H9 (cell line): Measurements from ENCODE around the gene IFT122. TPM values are rescaled to one million over a fixed set of nuclear protein-coding genes. Genes with fewer than 3 reads are reported as not detected.
A peak's percentile ranks its signal among the peaks of the same experiment; 100 is the strongest.

Experiments used
- DNase-seq: peaks from one replicate; pipeline ENCODE4 v3.0.0-alpha.2; 2017
- H2AFZ ChIP-seq: one replicate; pipeline ENCODE4 v1.6.1; 2013; ENCODE audit warnings: mild to moderate bottlenecking, low read length, control low read depth, moderate library complexity
- H2AK5ac ChIP-seq: 2 replicates; pipeline ENCODE4 v1.6.1; 2013; ENCODE audit warnings: low read length, control low read depth, mixed read lengths; ENCODE audit not compliant: insufficient read length
- H2BK120ac ChIP-seq: one replicate; pipeline ENCODE4 v1.6.1; 2013; ENCODE audit warnings: low read depth, mild to moderate bottlenecking, low read length, control low read depth, inconsistent platforms; ENCODE audit not compliant: poor library complexity, severe bottlenecking
- H2BK12ac ChIP-seq: 2 replicates; pipeline ENCODE4 v1.6.1; 2013; ENCODE audit warnings: low read length, control low read depth, mixed read lengths, low read depth; ENCODE audit not compliant: insufficient read length
- H2BK15ac ChIP-seq: 2 replicates; pipeline ENCODE4 v1.6.1; 2013; ENCODE audit warnings: low read depth, low read length, control low read depth
- H2BK20ac ChIP-seq: one replicate; pipeline ENCODE4 v1.6.1; 2013; ENCODE audit warnings: low read depth, mild to moderate bottlenecking, low read length, control low read depth, inconsistent platforms; ENCODE audit not compliant: poor library complexity, severe bottlenecking
- H2BK5ac ChIP-seq: 2 replicates; pipeline ENCODE4 v1.6.1; 2013; ENCODE audit warnings: low read length, control low read depth, mixed read lengths; ENCODE audit not compliant: insufficient read length
- H3K14ac ChIP-seq: 2 replicates; pipeline ENCODE4 v1.6.1; 2013; ENCODE audit warnings: low read length, control low read depth; ENCODE audit not compliant: insufficient read depth
- H3K18ac ChIP-seq: 2 replicates; pipeline ENCODE4 v1.6.1; 2013; ENCODE audit warnings: low read depth, mild to moderate bottlenecking, mixed read lengths, low read length, control low read depth; ENCODE audit not compliant: insufficient read length
- H3K23ac ChIP-seq: 2 replicates; pipeline ENCODE4 v1.6.1; 2013; ENCODE audit warnings: low read length, control low read depth, mixed read lengths, low read depth; ENCODE audit not compliant: insufficient read length
- H3K23me2 ChIP-seq: 2 replicates; pipeline ENCODE4 v1.6.1; 2013; ENCODE audit warnings: low read depth, mild to moderate bottlenecking, mixed read lengths, low read length, control low read depth; ENCODE audit not compliant: insufficient read length, poor library complexity, severe bottlenecking
- H3K27ac ChIP-seq: 2 replicates; pipeline ENCODE4 v1.5.1; 2013; ENCODE audit warnings: low read length, control low read depth, mixed read lengths, low read depth; ENCODE audit not compliant: insufficient read length
- H3K27me3 ChIP-seq: 2 replicates; pipeline ENCODE4 v1.6.1; 2013; ENCODE audit warnings: low read length, control low read depth, inconsistent platforms; ENCODE audit not compliant: insufficient read depth
- H3K4ac ChIP-seq: 2 replicates; pipeline ENCODE4 v1.6.1; 2013; ENCODE audit warnings: low read depth, mild to moderate bottlenecking, control low read depth, inconsistent platforms, low read length, moderate library complexity
- H3K4me1 ChIP-seq: 2 replicates; pipeline ENCODE4 v1.6.1; 2013; ENCODE audit warnings: low read length, control low read depth, inconsistent platforms; ENCODE audit not compliant: insufficient read depth
- H3K4me2 ChIP-seq: 2 replicates; pipeline ENCODE4 v1.6.1; 2013; ENCODE audit warnings: low read length, control low read depth, mixed read lengths; ENCODE audit not compliant: insufficient read length, insufficient read depth
- H3K56ac ChIP-seq: 2 replicates; pipeline ENCODE4 v1.6.1; 2013; ENCODE audit warnings: low read depth, mild to moderate bottlenecking, mixed read lengths, low read length, control low read depth; ENCODE audit not compliant: insufficient read length
- H3K79me1 ChIP-seq: 2 replicates; pipeline ENCODE4 v1.6.1; 2013; ENCODE audit warnings: low read depth, mild to moderate bottlenecking, moderate library complexity, low read length, control low read depth, inconsistent platforms; ENCODE audit not compliant: insufficient read depth, poor library complexity, severe bottlenecking
- H3K79me2 ChIP-seq: 2 replicates; pipeline ENCODE4 v1.6.1; 2013; ENCODE audit warnings: low read length, control low read depth, inconsistent platforms; ENCODE audit not compliant: insufficient read depth
- H3K9ac ChIP-seq: 2 replicates; pipeline ENCODE4 v1.6.1; 2013; ENCODE audit warnings: low read length, control low read depth, mixed read lengths; ENCODE audit not compliant: insufficient read length; ENCODE audit errors: extremely low read depth
- H3K9me3 ChIP-seq: one replicate; pipeline ENCODE4 v1.6.1; 2013; ENCODE audit warnings: low read depth, low read length, inconsistent platforms; ENCODE audit not compliant: control insufficient read depth
- H3T11ph ChIP-seq: one replicate; pipeline ENCODE4 v1.6.1; 2013; ENCODE audit warnings: mild to moderate bottlenecking, low read length, control low read depth, inconsistent platforms
- H4K20me1 ChIP-seq: one replicate; pipeline ENCODE4 v1.6.1; 2013; ENCODE audit not compliant: control insufficient read depth, insufficient read length, insufficient read depth
- H4K5ac ChIP-seq: 2 replicates; pipeline ENCODE4 v1.6.1; 2013; ENCODE audit warnings: low read depth, mild to moderate bottlenecking, mixed read lengths, low read length, control low read depth; ENCODE audit not compliant: insufficient read length
- H4K8ac ChIP-seq: replicated peaks from 2 replicates; pipeline ENCODE4 v1.6.1; 2013; ENCODE audit warnings: low read length, control low read depth, mixed read lengths, low read depth; ENCODE audit not compliant: insufficient read length
- H4K91ac ChIP-seq: 2 replicates; pipeline ENCODE4 v1.6.1; 2013; ENCODE audit warnings: low read depth, mild to moderate bottlenecking, moderate library complexity, mixed read lengths, low read length, control low read depth; ENCODE audit not compliant: insufficient read length
- H3K27ac Mint-ChIP-seq, 3 experiments: 2 replicates in 2 of 3; 3 replicates in 1 of 3; pipeline ENCODE4 v1.8.0; 2020 to 2021; ENCODE audit warnings: mixed read lengths in 3 of 3, mild to moderate bottlenecking in 1 of 3, moderate library complexity in 1 of 3
- H3K27me3 Mint-ChIP-seq: 2 replicates; pipeline ENCODE4 v1.8.0; 2021; ENCODE audit warnings: low read depth, mild to moderate bottlenecking, moderate library complexity, mixed read lengths
- H3K36me3 Mint-ChIP-seq, 3 experiments: 2 replicates in 2 of 3; 3 replicates in 1 of 3; pipeline ENCODE4 v1.8.0; 2020 to 2021; ENCODE audit warnings: low read depth in 3 of 3, mixed read lengths in 3 of 3; ENCODE audit not compliant: insufficient read depth in 1 of 3
- H3K4me1 Mint-ChIP-seq, 2 experiments: 2 replicates each; pipeline ENCODE4 v1.8.0; 2020; ENCODE audit warnings: mixed read lengths in 2 of 2
- H3K4me3 Mint-ChIP-seq, 2 experiments: 2 replicates in 1 of 2; 3 replicates in 1 of 2; pipeline ENCODE4 v1.8.0; 2020 to 2021; ENCODE audit warnings: mild to moderate bottlenecking in 2 of 2, mixed read lengths in 2 of 2, moderate library complexity in 1 of 2
- H3K9me3 Mint-ChIP-seq, 2 experiments: 2 replicates in 1 of 2; 3 replicates in 1 of 2; pipeline ENCODE4 v1.8.0; 2020; ENCODE audit warnings: mild to moderate bottlenecking in 2 of 2, mixed read lengths in 2 of 2, moderate library complexity in 1 of 2
- WGBS: extraction: QIAGEN DNeasy Blood & Tissue Kit; methylation state at CpG from one replicate; pipeline ENCODE4 v1.1.7; 2013; ENCODE audit warnings: missing lambda C conversion rate, low lambda C conversion rate, mixed read lengths; ENCODE audit not compliant: insufficient read length; ENCODE audit errors: extremely low coverage; 5-methylcytosine and 5-hydroxymethylcytosine counted together
- total RNA-seq: library from RNA; stranded (reverse); gene quantifications from 2 replicates; pipeline ENCODE4 v1.2.1, GENCODE V29; 2021
- TF ChIP-seq, protein P1 (sequence below): fragments of 200-600 bp; sonication (generic); conservative IDR thresholded peaks from 3 replicates; pipeline ENCODE4 v1.8.0; 2021; ENCODE audit warnings: antibody characterized with exemption, mild to moderate bottlenecking

IFT122 gene
- total RNA-seq, 1 experiment from 2014 or later, result 19.3 TPM

DNA sequence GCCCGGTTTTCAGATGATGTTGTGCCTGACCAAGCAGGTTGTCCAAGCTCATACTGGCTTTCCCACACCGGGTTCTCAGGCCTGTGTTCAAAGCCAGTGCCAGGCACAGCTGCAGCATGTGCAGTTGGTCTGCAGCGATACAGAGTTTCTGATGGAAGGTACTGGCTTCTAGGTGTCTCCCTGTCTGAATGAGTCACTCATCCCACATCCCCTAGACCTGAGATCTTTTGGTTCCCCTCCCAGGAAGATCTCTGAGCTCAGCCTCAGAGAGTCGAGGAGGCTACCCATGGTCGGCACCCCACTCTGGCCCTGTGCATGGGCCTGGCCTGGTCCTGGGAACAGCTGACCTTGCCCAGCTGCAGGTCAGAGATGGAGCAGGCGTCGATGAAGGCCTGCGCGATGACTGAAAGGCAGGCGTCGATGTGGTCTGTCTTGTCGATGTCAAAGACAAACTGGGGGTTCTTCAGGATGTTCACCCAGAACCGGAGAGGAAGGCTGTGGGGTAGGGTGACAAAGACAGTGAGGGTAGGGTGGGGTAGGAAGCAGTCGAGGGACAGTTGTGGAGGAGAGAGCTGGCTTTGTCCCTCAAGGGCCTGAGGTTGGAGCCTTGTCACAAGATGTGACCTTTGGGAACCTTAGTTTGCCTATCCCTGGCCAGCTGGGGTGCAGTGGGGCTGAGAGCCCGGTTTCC is 118.2 kb downstream of the IFT122 start:
- Mint-ChIP-seq H3K4me3 (peak overlapping the region in 1 of 2 experiments; percentile 34; a peak in 1 of 5 replicates), H3K9me3 (no peaks in the 10 kb centered on the region), H3K36me3 (peaks cover 0 to 29% (median 3%) of the 10 kb centered on the region in 3 experiments; a peak in 2 of 7 replicates), H3K4me1 (peaks cover 19 to 51% of the 10 kb centered on the region in 2 experiments), H3K27me3 (no peaks in the 10 kb centered on the region; the same call in 1 of the 2 replicates), H3K27ac (peak overlapping the region in 2 of 3 experiments; percentile 55 to 92; a peak in 4 of 7 replicates)
- TF ChIP-seq, protein P1, sequence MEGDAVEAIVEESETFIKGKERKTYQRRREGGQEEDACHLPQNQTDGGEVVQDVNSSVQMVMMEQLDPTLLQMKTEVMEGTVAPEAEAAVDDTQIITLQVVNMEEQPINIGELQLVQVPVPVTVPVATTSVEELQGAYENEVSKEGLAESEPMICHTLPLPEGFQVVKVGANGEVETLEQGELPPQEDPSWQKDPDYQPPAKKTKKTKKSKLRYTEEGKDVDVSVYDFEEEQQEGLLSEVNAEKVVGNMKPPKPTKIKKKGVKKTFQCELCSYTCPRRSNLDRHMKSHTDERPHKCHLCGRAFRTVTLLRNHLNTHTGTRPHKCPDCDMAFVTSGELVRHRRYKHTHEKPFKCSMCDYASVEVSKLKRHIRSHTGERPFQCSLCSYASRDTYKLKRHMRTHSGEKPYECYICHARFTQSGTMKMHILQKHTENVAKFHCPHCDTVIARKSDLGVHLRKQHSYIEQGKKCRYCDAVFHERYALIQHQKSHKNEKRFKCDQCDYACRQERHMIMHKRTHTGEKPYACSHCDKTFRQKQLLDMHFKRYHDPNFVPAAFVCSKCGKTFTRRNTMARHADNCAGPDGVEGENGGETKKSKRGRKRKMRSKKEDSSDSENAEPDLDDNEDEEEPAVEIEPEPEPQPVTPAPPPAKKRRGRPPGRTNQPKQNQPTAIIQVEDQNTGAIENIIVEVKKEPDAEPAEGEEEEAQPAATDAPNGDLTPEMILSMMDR, result no peak
- Histone ChIP-seq H3K4ac (no peak overlapping the region), H2BK15ac (no peak overlapping the region), H2BK120ac (no peak overlapping the region), H3K18ac (no peak overlapping the region), H2AK5ac (no peak overlapping the region), H3T11ph (no peak overlapping the region), H3K23ac (no peak overlapping the region), H3K27ac (no peak overlapping the region), H2BK5ac (no peak overlapping the region), H3K23me2 (no peaks in the 10 kb centered on the region), H3K79me2 (no peaks in the 10 kb centered on the region), H4K91ac (no peak overlapping the region), H3K14ac (no peak overlapping the region; the same call in 1 of the 2 replicates), H3K56ac (no peak overlapping the region), H4K8ac (no peak overlapping the region), H3K9ac (no peak overlapping the region), H2BK12ac (no peak overlapping the region), H3K79me1 (no peaks in the 10 kb centered on the region), H3K27me3 (no peaks in the 10 kb centered on the region), H4K20me1 (no peaks in the 10 kb centered on the region), H2BK20ac (no peak overlapping the region), H4K5ac (no peak overlapping the region), H2AFZ (no peak overlapping the region), H3K4me1 (no peaks in the 10 kb centered on the region; the same call in 1 of the 2 replicates), H3K9me3 (no peaks in the 10 kb centered on the region), H3K4me2 (no peak overlapping the region)
- no peak for DNase-seq
- WGBS, result no CpG with 5 or more reads among the region's 15 CpGs
